DND-41 (cell line): Measurements from ENCODE around the gene TP73.

Experiments used
- CTCF ChIP-seq: IDR thresholded peaks from 2 replicates; pipeline ENCODE4 v1.5.1; 2012; ENCODE audit warnings: borderline replicate concordance, low read length, moderate library complexity, mild to moderate bottlenecking; ENCODE audit not compliant: poor library complexity, severe bottlenecking; ENCODE audit errors: extremely low read depth
- EZH2 ChIP-seq: IDR thresholded peaks from 3 replicates; pipeline ENCODE4 v1.6.1; 2012; ENCODE audit warnings: borderline replicate concordance, low read depth, mild to moderate bottlenecking, moderate library complexity, low read length, inconsistent platforms; ENCODE audit not compliant: severe bottlenecking

- TF ChIP-seq CTCF (no peak), EZH2 (no peak)
These were observed 47.8 kb upstream of the TP73 start for GRCh38 chr1:3604468-3604974.
